ENCODE results near the gene LSR.

DNA sequence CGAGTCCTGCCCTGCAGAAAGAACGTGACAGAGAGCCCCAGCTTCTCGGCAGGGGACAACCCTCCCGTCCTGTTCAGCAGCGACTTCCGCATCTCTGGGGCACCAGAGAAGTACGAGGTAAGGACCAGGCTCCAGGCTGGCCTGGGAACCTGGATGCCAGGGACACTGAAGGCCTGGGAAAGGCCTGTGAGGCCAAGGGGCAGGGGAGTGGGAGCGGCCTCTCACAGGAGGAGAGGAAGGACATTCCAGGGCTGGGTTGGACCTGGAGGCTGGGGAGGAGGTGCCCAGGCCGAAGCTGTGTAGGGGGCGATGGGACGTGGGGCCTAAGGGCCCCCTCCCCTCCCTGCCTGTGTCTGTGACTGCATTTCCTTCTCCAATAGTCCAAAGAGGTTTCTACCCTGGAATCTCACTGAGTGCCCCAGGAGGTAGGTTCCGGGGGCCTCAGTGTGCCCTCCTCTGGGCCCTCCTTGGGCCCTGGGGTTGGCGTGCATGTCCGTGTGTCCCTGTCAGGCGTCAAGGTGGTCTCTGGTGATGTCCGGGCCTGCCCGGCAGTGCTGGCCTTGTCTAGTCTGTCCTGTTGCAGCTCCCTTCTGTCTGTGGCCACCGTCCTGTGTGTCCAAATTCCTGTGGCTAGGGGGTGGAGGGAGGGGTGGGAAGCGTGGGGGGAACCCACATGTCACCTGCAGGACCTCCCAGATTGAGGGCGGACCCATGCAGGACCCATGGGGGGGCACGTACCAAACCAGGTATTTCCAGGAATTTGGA, 63.3 kb downstream of the LSR start:
- TF ChIP-seq POLR2A (IDR thresholded peaks at IDR 0.05), result no peak
- TF ChIP-seq, protein P1, sequence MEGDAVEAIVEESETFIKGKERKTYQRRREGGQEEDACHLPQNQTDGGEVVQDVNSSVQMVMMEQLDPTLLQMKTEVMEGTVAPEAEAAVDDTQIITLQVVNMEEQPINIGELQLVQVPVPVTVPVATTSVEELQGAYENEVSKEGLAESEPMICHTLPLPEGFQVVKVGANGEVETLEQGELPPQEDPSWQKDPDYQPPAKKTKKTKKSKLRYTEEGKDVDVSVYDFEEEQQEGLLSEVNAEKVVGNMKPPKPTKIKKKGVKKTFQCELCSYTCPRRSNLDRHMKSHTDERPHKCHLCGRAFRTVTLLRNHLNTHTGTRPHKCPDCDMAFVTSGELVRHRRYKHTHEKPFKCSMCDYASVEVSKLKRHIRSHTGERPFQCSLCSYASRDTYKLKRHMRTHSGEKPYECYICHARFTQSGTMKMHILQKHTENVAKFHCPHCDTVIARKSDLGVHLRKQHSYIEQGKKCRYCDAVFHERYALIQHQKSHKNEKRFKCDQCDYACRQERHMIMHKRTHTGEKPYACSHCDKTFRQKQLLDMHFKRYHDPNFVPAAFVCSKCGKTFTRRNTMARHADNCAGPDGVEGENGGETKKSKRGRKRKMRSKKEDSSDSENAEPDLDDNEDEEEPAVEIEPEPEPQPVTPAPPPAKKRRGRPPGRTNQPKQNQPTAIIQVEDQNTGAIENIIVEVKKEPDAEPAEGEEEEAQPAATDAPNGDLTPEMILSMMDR (IDR thresholded peaks at IDR 0.05), result no peak
